ENCODE measurements around the gene MUC20.
"Not testable (repeated sequence)": the region's sequence is repeated elsewhere in the genome, so short reads cannot be mapped to it uniquely, and the experiment has no call there.

The MUC20 gene

GRCh38 chr3:195711091-195711812 lies 9.5 kb upstream of the MUC20 start:
- not testable (repeated sequence) for DNase-seq (ENCODE audit: low read depth, low spot score)

- no peak for DNase-seq (ENCODE audit: low read depth, low spot score)
Observed at GRCh38 chr3:195711813-195712534, 8.8 kb upstream of the MUC20 start.

GRCh38 chr3:195712535-195712910 lies 8.3 kb upstream of the MUC20 start:
- DNase-seq (ENCODE audit: low read depth, low spot score): not testable (repeated sequence)

- DNase-seq (ENCODE audit: low read depth, low spot score): not testable (repeated sequence)
Observed at GRCh38 chr3:195713150-195713549, 7.6 kb upstream of the MUC20 start.

- DNase-seq (ENCODE audit: low read depth, low spot score): no peak
Observed at GRCh38 chr3:195714380-195715011, 6.3 kb upstream of the MUC20 start.

GRCh38 chr3:195715134-195715533 lies 5.6 kb upstream of the MUC20 start:
- DNase-seq (ENCODE audit: low read depth, low spot score): no peak

- DNase-seq (ENCODE audit: low read depth, low spot score): no peak
Observed at GRCh38 chr3:195715583-195716266, 5.1 kb upstream of the MUC20 start.

- no peak for DNase-seq (ENCODE audit: low read depth, low spot score)
Observed at GRCh38 chr3:195717416-195717815, 3.4 kb upstream of the MUC20 start.

- no peak for DNase-seq (ENCODE audit: low read depth, low spot score)
Observed at GRCh38 chr3:195717852-195718476, 2.8 kb upstream of the MUC20 start.

- no peak for DNase-seq (ENCODE audit: low read depth, low spot score)
Observed at GRCh38 chr3:195718477-195718984, 2.2 kb upstream of the MUC20 start.

GRCh38 chr3:195719514-195720254 lies 1.1 kb upstream of the MUC20 start:
- DNase-seq (ENCODE audit: low read depth, low spot score): not testable (repeated sequence)

- not testable (repeated sequence) for DNase-seq (ENCODE audit: low read depth, low spot score)
Observed at GRCh38 chr3:195722139-195722995, 1.6 kb downstream of the MUC20 start.

- DNase-seq (ENCODE audit: low read depth, low spot score): not testable (repeated sequence)
Observed at GRCh38 chr3:195722996-195723345, 2.2 kb downstream of the MUC20 start.

- not testable (repeated sequence) for DNase-seq (ENCODE audit: low read depth, low spot score)
Observed at GRCh38 chr3:195724363-195724762, 3.6 kb downstream of the MUC20 start.

GRCh38 chr3:195725916-195726740 lies 5.3 kb downstream of the MUC20 start:
- not testable (repeated sequence) for DNase-seq (ENCODE audit: low read depth, low spot score)

- DNase-seq (ENCODE audit: low read depth, low spot score): no peak
Observed at GRCh38 chr3:195727606-195728195, 6.9 kb downstream of the MUC20 start.

- not testable (repeated sequence) for DNase-seq (ENCODE audit: low read depth, low spot score)
Observed at GRCh38 chr3:195728789-195729188, 8.0 kb downstream of the MUC20 start.

GRCh38 chr3:195729476-195730251 lies 8.9 kb downstream of the MUC20 start:
- no peak for DNase-seq (ENCODE audit: low read depth, low spot score)

All from smooth muscle cell of the brain vasculature (primary cell).